Trophoblast cell (in vitro differentiated cells and primary cell): ENCODE data around the gene NFAM1.

Source experiments
- DNase-seq, 2 donors: peaks; one replicate each; pipeline ENCODE4 v3.0.0-alpha.2; 2016
- H2AFZ ChIP-seq: 2 replicates; pipeline ENCODE4 v1.6.1; 2013; ENCODE audit warnings: low read length, moderate library complexity, mild to moderate bottlenecking; ENCODE audit not compliant: insufficient read depth, poor library complexity
- H2AK5ac ChIP-seq: 2 replicates; pipeline ENCODE4 v1.6.1; 2013; ENCODE audit warnings: mild to moderate bottlenecking, low read length
- H2BK120ac ChIP-seq: 2 replicates; pipeline ENCODE4 v1.6.1; 2013; ENCODE audit warnings: low read length, mild to moderate bottlenecking, moderate library complexity; ENCODE audit not compliant: insufficient read depth, poor library complexity
- H2BK12ac ChIP-seq: 2 replicates; pipeline ENCODE4 v1.6.1; 2013; ENCODE audit warnings: mild to moderate bottlenecking, low read length, moderate library complexity
- H2BK5ac ChIP-seq: 2 replicates; pipeline ENCODE4 v1.6.1; 2013; ENCODE audit warnings: low read length, low read depth, moderate library complexity, mild to moderate bottlenecking; ENCODE audit not compliant: poor library complexity
- H3K14ac ChIP-seq: 2 replicates; pipeline ENCODE4 v1.6.1; 2013; ENCODE audit warnings: mild to moderate bottlenecking, low read length
- H3K18ac ChIP-seq: 2 replicates; pipeline ENCODE4 v1.6.1; 2013; ENCODE audit warnings: mild to moderate bottlenecking, low read length
- H3K23ac ChIP-seq: 2 replicates; pipeline ENCODE4 v1.6.1; 2013; ENCODE audit warnings: low read length
- H3K27ac ChIP-seq: 2 replicates; pipeline ENCODE4 v1.5.1; 2013; ENCODE audit warnings: low read depth, mild to moderate bottlenecking, inconsistent platforms, low read length, moderate library complexity
- H3K27me3 ChIP-seq: 2 replicates; pipeline ENCODE4 v1.6.1; 2013; ENCODE audit warnings: inconsistent platforms, mild to moderate bottlenecking, low read length, moderate library complexity; ENCODE audit not compliant: insufficient read depth
- H3K36me3 ChIP-seq, 2 experiments: 1 replicate in 1 of 2; 2 replicates in 1 of 2; pipeline ENCODE4 v1.6.1; 2013; ENCODE audit warnings: low read length in 2 of 2, mild to moderate bottlenecking in 2 of 2, moderate library complexity in 1 of 2; ENCODE audit not compliant: insufficient read depth in 2 of 2, control insufficient read depth in 1 of 2
- H3K4ac ChIP-seq: 2 replicates; pipeline ENCODE4 v1.6.1; 2013; ENCODE audit warnings: low read depth, mild to moderate bottlenecking, low read length, moderate library complexity
- H3K4me1 ChIP-seq, 2 experiments: 1 replicate in 1 of 2; 2 replicates in 1 of 2; pipeline ENCODE4 v1.6.1; 2013; ENCODE audit warnings: low read length in 2 of 2, mild to moderate bottlenecking in 2 of 2, moderate library complexity in 1 of 2; ENCODE audit not compliant: insufficient read depth in 2 of 2, control insufficient read depth in 1 of 2
- H3K4me2 ChIP-seq: 2 replicates; pipeline ENCODE4 v1.6.1; 2013; ENCODE audit warnings: inconsistent platforms, mild to moderate bottlenecking, low read length, moderate library complexity
- H3K4me3 ChIP-seq: 2 replicates; pipeline ENCODE4 v1.5.1; 2013; ENCODE audit warnings: mild to moderate bottlenecking, low read depth, low read length, inconsistent platforms
- H3K79me1 ChIP-seq: one replicate; pipeline ENCODE4 v1.6.1; 2013; ENCODE audit warnings: low read length
- H3K79me2 ChIP-seq: 2 replicates; pipeline ENCODE4 v1.6.1; 2013; ENCODE audit warnings: low read length, mild to moderate bottlenecking; ENCODE audit not compliant: control insufficient read depth, insufficient read depth, poor library complexity
- H3K9ac ChIP-seq: 2 replicates; pipeline ENCODE4 v1.6.1; 2013; ENCODE audit warnings: mild to moderate bottlenecking, low read length
- H3K9me3 ChIP-seq: 2 replicates; pipeline ENCODE4 v1.6.1; 2013; ENCODE audit warnings: low read depth, mild to moderate bottlenecking, control low read depth, inconsistent platforms, low read length; ENCODE audit not compliant: insufficient read depth
- H4K12ac ChIP-seq: 2 replicates; pipeline ENCODE4 v1.6.1; 2013; ENCODE audit warnings: low read depth, mild to moderate bottlenecking, low read length, moderate library complexity
- H4K8ac ChIP-seq: 2 replicates; pipeline ENCODE4 v1.6.1; 2013; ENCODE audit warnings: low read depth, mild to moderate bottlenecking, low read length, moderate library complexity
- H4K91ac ChIP-seq: one replicate; pipeline ENCODE4 v1.6.1; 2013; ENCODE audit warnings: low read depth, mild to moderate bottlenecking, low read length, moderate library complexity
- WGBS: extraction: QIAGEN DNeasy Blood & Tissue Kit; methylation state at CpG from one replicate; pipeline ENCODE4 v1.1.7; 2013; ENCODE audit warnings: missing lambda C conversion rate; ENCODE audit not compliant: insufficient read length, insufficient coverage; ENCODE audit errors: extremely low coverage; 5-methylcytosine and 5-hydroxymethylcytosine counted together

NFAM1 gene

DNA sequence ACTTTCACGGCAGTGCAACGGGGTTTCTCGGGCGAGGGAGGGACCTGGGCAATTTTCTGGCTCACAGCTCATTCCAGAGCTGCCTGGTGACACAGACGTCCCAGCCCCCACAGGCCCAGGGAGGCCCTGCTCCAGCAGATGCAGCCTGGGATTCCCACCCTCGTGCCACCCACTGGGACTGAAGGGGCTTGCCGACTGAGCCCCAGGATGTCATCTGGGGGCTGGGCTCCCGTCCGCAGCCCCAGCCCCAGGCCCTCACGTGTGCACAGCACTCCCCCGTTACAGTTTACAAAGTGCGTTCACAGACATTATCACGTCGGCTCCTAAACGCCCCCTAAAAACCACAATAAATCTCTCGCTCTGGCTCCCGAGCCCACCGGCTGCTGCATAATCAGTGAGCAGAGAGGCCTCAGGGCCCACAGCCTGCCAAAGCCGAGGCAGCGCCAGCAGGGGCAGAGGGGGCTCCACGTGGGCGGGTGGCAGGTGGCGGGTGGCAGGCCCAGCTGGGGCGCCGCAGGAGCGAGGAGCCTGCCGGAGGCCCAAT is 84.8 kb downstream of the NFAM1 start:
- H3K18ac ChIP-seq: no peak overlapping the region
- H3K4me1 ChIP-seq: no peaks in the 10 kb centered on the region
- no peak overlapping the region for H2BK120ac ChIP-seq
- H2BK12ac ChIP-seq: no peak overlapping the region
- H3K79me1 ChIP-seq: no peaks in the 10 kb centered on the region
- H4K12ac ChIP-seq: no peak overlapping the region
- no peak overlapping the region for H3K14ac ChIP-seq
- no peak overlapping the region for H2AFZ ChIP-seq
- H3K36me3 ChIP-seq: no peaks in the 10 kb centered on the region
- no peak overlapping the region for H4K91ac ChIP-seq
- H3K9ac ChIP-seq: no peak overlapping the region
- H3K27ac ChIP-seq: no peak overlapping the region
- no peaks in the 10 kb centered on the region for H3K79me2 ChIP-seq
- peaks cover 2% of the 10 kb centered on the region for H3K9me3 ChIP-seq
- no peak for DNase-seq
- H4K8ac ChIP-seq: no peak overlapping the region
- H2BK5ac ChIP-seq: no peak overlapping the region
- no peak overlapping the region for H3K23ac ChIP-seq
- no peak overlapping the region for H3K4me2 ChIP-seq
- H3K4ac ChIP-seq: no peak overlapping the region
- no peak overlapping the region for H2AK5ac ChIP-seq
- H3K27me3 ChIP-seq: no peaks in the 10 kb centered on the region
- no CpG with 5 or more reads among the region's 27 CpGs for WGBS
- no peak overlapping the region for H3K4me3 ChIP-seq

GRCh38 chr22:42346722-42347121 is 85.5 kb downstream of the NFAM1 start:
- Histone ChIP-seq H3K27me3 (no peaks in the 10 kb centered on the region), H4K12ac (no peak overlapping the region), H2AFZ (no peak overlapping the region), H4K91ac (no peak overlapping the region), H2BK5ac (no peak overlapping the region), H4K8ac (no peak overlapping the region), H3K4me2 (no peak overlapping the region), H3K36me3 (no peaks in the 10 kb centered on the region), H2BK12ac (no peak overlapping the region), H3K4me1 (no peaks in the 10 kb centered on the region), H3K79me1 (no peaks in the 10 kb centered on the region), H3K79me2 (no peaks in the 10 kb centered on the region), H3K27ac (no peak overlapping the region), H3K9ac (no peak overlapping the region), H3K4me3 (no peak overlapping the region), H2BK120ac (no peak overlapping the region), H3K14ac (no peak overlapping the region), H2AK5ac (no peak overlapping the region), H3K4ac (no peak overlapping the region), H3K9me3 (peaks cover 2% of the 10 kb centered on the region), H3K18ac (no peak overlapping the region), H3K23ac (no peak overlapping the region)
- no CpG with 5 or more reads among the region's 8 CpGs for WGBS
- no peak for DNase-seq

DNA sequence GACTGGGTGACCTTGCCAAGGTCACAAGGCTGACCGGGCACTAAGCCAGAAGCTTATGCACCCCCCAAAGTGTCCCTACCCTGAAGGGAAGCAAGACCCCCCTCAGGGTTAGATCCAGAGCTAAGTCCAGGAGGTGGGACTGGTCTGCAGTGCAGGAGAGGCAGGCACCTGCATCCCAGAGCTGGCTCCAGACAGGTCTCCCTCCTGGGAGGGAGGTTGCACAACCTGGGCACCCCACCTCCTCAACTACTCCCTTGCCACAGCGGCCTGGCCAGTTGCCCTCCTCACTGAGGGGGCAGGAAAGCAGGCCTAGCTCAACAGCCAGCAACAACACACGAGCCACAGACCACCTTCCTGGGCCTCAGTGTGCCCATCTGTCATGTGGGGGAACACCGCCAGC is 86.7 kb downstream of the NFAM1 start:
- Histone ChIP-seq H3K79me2 (no peaks in the 10 kb centered on the region), H3K27ac (no peak overlapping the region), H3K14ac (no peak overlapping the region), H3K4ac (no peak overlapping the region), H3K79me1 (no peaks in the 10 kb centered on the region), H2BK5ac (no peak overlapping the region), H3K4me3 (no peak overlapping the region), H3K23ac (no peak overlapping the region), H3K36me3 (no peaks in the 10 kb centered on the region), H4K12ac (no peak overlapping the region), H4K91ac (no peak overlapping the region), H3K9me3 (no peaks in the 10 kb centered on the region), H3K4me1 (no peaks in the 10 kb centered on the region), H4K8ac (no peak overlapping the region), H3K18ac (no peak overlapping the region), H2BK12ac (no peak overlapping the region), H2AFZ (no peak overlapping the region), H2BK120ac (no peak overlapping the region), H3K9ac (no peak overlapping the region), H3K27me3 (no peaks in the 10 kb centered on the region), H2AK5ac (no peak overlapping the region), H3K4me2 (no peak overlapping the region)
- DNase-seq: no peak
- no CpG with 5 or more reads among the region's 4 CpGs for WGBS

DNA sequence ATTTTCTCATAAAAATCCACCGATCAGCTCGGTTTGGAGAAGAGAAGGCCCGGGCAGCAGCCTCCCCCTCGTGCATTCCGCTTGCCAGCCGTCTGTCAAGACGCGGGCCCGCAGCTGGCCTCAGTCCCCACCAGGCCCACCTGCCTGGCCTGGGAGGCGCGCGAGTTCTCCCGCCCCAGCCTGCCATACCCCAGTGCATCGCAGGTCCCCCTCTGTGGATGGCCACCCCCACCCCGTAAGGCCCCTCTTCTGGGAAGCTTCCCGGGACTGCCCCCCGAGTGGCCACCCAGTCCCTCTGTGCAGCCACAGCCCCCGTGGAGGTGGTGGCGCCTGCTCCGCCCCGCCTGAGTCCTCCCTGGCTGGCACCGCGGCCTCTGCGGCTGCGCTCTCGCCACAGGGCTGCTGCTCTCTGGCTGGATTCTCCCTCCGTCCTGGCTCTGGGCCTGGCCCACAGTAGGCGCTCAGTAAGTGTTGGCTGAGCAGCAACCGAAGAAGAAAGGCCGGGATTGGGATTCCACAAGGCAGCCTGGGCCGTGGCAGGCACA is 87.8 kb downstream of the NFAM1 start:
- Histone ChIP-seq H2BK5ac (no peak overlapping the region), H3K23ac (no peak overlapping the region)
- WGBS: no CpG with 5 or more reads among the region's 31 CpGs

More for the DNA sequence above, 87.8 kb downstream of the NFAM1 start:
- Histone ChIP-seq H3K4me1 (no peaks in the 10 kb centered on the region), H3K36me3 (no peaks in the 10 kb centered on the region), H2AFZ (peak overlapping the region; percentile 37), H3K4me3 (no peak overlapping the region), H3K9me3 (no peaks in the 10 kb centered on the region), H4K12ac (peak overlapping the region; percentile 14), H3K4ac (no peak overlapping the region), H3K4me2 (peak overlapping the region; percentile 40), H3K14ac (no peak overlapping the region), H4K8ac (peak overlapping the region; percentile 3), H4K91ac (no peak overlapping the region), H2BK12ac (no peak overlapping the region), H3K79me1 (no peaks in the 10 kb centered on the region), H3K9ac (no peak overlapping the region), H2BK120ac (no peak overlapping the region), H2AK5ac (no peak overlapping the region), H3K27me3 (no peaks in the 10 kb centered on the region), H3K27ac (no peak overlapping the region), H3K79me2 (no peaks in the 10 kb centered on the region), H3K18ac (no peak overlapping the region)
- DNase-seq: no peak
